ENCODE data around the gene ENTPD6. TPM values are rescaled to one million over a fixed set of nuclear protein-coding genes. Genes with fewer than 3 reads are reported as not detected.
"Not testable (repeated sequence)": the region's sequence is repeated elsewhere in the genome, so short reads cannot be mapped to it uniquely, and the experiment has no call there.

Gene ENTPD6
- total RNA-seq, 1 donor = 50.7 TPM

GRCh38 chr20:25178563-25179438 lies 16.7 kb upstream of the ENTPD6 start:
- Histone ChIP-seq H3K9me3 (ENCODE audit: low read depth, low read length) (no peaks in the 10 kb centered on the region), H4K20me1 (ENCODE audit: insufficient read depth, low read length) (peaks cover 3% of the 10 kb centered on the region), H3K4me3 (ENCODE audit: insufficient read depth, low read length) (no peak overlapping the region), H3K27me3 (ENCODE audit: insufficient read depth, low read length) (peaks cover 8% of the 10 kb centered on the region), H3K27ac (ENCODE audit: low read depth, low read length) (peak overlapping the region; percentile 31), H3K79me2 (ENCODE audit: insufficient read depth, low read length) (no peaks in the 10 kb centered on the region), H3K36me3 (ENCODE audit: insufficient read depth, low read length) (no peaks in the 10 kb centered on the region), H2AFZ (ENCODE audit: low read length) (no peak overlapping the region), H3K4me2 (ENCODE audit: insufficient read depth, low read length) (peak overlapping the region; percentile 44), H3K4me1 (ENCODE audit: insufficient read depth, low read length) (peaks cover 22% of the 10 kb centered on the region)
- TF ChIP-seq, protein P1, sequence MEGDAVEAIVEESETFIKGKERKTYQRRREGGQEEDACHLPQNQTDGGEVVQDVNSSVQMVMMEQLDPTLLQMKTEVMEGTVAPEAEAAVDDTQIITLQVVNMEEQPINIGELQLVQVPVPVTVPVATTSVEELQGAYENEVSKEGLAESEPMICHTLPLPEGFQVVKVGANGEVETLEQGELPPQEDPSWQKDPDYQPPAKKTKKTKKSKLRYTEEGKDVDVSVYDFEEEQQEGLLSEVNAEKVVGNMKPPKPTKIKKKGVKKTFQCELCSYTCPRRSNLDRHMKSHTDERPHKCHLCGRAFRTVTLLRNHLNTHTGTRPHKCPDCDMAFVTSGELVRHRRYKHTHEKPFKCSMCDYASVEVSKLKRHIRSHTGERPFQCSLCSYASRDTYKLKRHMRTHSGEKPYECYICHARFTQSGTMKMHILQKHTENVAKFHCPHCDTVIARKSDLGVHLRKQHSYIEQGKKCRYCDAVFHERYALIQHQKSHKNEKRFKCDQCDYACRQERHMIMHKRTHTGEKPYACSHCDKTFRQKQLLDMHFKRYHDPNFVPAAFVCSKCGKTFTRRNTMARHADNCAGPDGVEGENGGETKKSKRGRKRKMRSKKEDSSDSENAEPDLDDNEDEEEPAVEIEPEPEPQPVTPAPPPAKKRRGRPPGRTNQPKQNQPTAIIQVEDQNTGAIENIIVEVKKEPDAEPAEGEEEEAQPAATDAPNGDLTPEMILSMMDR (IDR thresholded peaks at IDR 0.05; ENCODE audit: extremely low read depth, low read depth, low read length) = peak; percentile 98
- DNase-seq (ENCODE audit: insufficient read length, low spot score, missing footprints) = peak; percentile 90

DNA sequence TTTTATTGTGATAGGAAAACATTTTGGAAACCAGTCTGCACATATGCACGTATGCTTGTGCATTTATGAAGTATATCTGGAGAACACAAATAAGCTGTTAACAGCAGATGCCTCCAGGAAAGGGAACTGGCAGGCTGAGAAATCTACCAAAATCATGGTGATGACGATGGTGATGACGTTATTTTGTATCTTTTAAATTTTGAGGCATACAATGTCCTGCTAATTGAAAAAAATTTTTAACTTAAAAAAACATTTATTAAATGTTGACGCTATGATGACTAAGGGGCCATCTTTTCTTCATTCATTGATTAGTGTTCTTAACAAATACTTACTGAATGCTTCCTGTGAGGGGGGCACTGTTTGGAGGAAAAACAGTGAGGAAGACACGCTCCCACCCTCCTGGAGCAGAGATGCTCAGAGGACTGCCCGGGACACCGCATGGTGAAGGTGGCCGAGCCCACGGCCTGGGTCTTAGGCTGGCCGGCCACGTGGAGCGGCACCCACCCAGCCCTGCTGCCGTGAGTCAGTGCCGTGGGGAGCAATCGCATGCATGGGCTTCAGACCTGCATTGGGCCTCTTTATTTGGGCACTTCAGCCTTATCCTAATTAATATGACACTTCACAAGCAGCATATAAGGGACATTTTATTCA lies 15.9 kb upstream of the ENTPD6 start:
- H3K36me3 ChIP-seq (ENCODE audit: insufficient read depth, low read length) = no peaks in the 10 kb centered on the region
- no peak overlapping the region for H3K27ac ChIP-seq (ENCODE audit: low read depth, low read length)
- peaks cover 8% of the 10 kb centered on the region for H3K27me3 ChIP-seq (ENCODE audit: insufficient read depth, low read length)
- H3K4me2 ChIP-seq (ENCODE audit: insufficient read depth, low read length) = peak overlapping the region; percentile 44
- H3K4me1 ChIP-seq (ENCODE audit: insufficient read depth, low read length) = peaks cover 22% of the 10 kb centered on the region
- no peak for DNase-seq (ENCODE audit: insufficient read length, low spot score, missing footprints)
- TF ChIP-seq, protein P1 (IDR thresholded peaks at IDR 0.05; ENCODE audit: extremely low read depth, low read depth, low read length) = no peak
- no peaks in the 10 kb centered on the region for H3K9me3 ChIP-seq (ENCODE audit: low read depth, low read length)
- no peak overlapping the region for H3K4me3 ChIP-seq (ENCODE audit: insufficient read depth, low read length)
- H3K79me2 ChIP-seq (ENCODE audit: insufficient read depth, low read length) = no peaks in the 10 kb centered on the region
- peaks cover 3% of the 10 kb centered on the region for H4K20me1 ChIP-seq (ENCODE audit: insufficient read depth, low read length)
- H2AFZ ChIP-seq (ENCODE audit: low read length) = no peak overlapping the region

GRCh38 chr20:25184391-25184790 lies 11.1 kb upstream of the ENTPD6 start:
- DNase-seq (ENCODE audit: insufficient read length, low spot score, missing footprints); H4K20me1 ChIP-seq (ENCODE audit: insufficient read depth, low read length); H3K27ac ChIP-seq (ENCODE audit: low read depth, low read length); H3K79me2 ChIP-seq (ENCODE audit: insufficient read depth, low read length); H3K36me3 ChIP-seq (ENCODE audit: insufficient read depth, low read length); H3K9me3 ChIP-seq (ENCODE audit: low read depth, low read length); H3K4me3 ChIP-seq (ENCODE audit: insufficient read depth, low read length); H3K4me2 ChIP-seq (ENCODE audit: insufficient read depth, low read length); H3K4me1 ChIP-seq (ENCODE audit: insufficient read depth, low read length); H2AFZ ChIP-seq (ENCODE audit: low read length): not testable (repeated sequence)
- peaks cover 31% of the 10 kb centered on the region for H3K27me3 ChIP-seq (ENCODE audit: insufficient read depth, low read length)

DNA sequence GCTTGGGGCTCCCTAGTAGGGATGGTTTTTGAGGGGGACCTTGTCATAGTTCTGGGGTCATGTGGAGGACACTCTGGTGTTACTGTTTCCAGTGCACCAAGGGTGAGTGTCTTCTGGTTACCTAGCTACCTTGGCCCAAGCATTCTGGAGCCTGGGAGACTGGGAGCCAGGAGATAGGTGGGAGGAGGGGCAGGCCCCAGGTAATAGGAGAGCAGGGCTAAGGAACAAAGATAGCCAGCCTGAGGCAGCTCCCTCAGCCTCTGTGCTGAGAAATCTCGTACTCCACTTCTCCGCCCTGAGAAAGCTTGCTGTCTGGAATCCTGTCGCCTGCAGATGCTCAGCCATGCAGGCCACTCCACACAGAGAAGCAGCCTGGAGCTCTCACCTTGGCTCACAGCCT lies 8.3 kb upstream of the ENTPD6 start:
- H4K20me1 ChIP-seq (ENCODE audit: insufficient read depth, low read length) = no peaks in the 10 kb centered on the region
- H3K27ac ChIP-seq (ENCODE audit: low read depth, low read length) = no peak overlapping the region
- H3K4me2 ChIP-seq (ENCODE audit: insufficient read depth, low read length) = no peak overlapping the region
- TF ChIP-seq, protein P1 (IDR thresholded peaks at IDR 0.05; ENCODE audit: extremely low read depth, low read depth, low read length) = no peak
- H3K4me1 ChIP-seq (ENCODE audit: insufficient read depth, low read length) = no peaks in the 10 kb centered on the region
- H3K4me3 ChIP-seq (ENCODE audit: insufficient read depth, low read length) = no peak overlapping the region
- DNase-seq (ENCODE audit: insufficient read length, low spot score, missing footprints) = no peak
- H3K27me3 ChIP-seq (ENCODE audit: insufficient read depth, low read length) = peaks cover 44% of the 10 kb centered on the region
- H3K9me3 ChIP-seq (ENCODE audit: low read depth, low read length) = no peaks in the 10 kb centered on the region
- H3K36me3 ChIP-seq (ENCODE audit: insufficient read depth, low read length) = no peaks in the 10 kb centered on the region
- no peaks in the 10 kb centered on the region for H3K79me2 ChIP-seq (ENCODE audit: insufficient read depth, low read length)
- H2AFZ ChIP-seq (ENCODE audit: low read length) = no peak overlapping the region

All from osteoblast (primary cell).